M059J (cell line): ENCODE measurements around the gene TUBB. TPM values are rescaled to one million over a fixed set of nuclear protein-coding genes. Genes with fewer than 3 reads are reported as not detected.
"Not testable (repeated sequence)": the region's sequence is repeated elsewhere in the genome, so short reads cannot be mapped to it uniquely, and the experiment has no call there.

Source experiments
- DNase-seq: peaks from one replicate; pipeline ENCODE4 v3.0.0-alpha.2; 2012; ENCODE audit warnings: low read depth
- total RNA-seq: library from RNA; depleted of rRNA; stranded (reverse); fragments of >200 nt; shearing (Covaris generic); gene quantifications from 2 replicates; pipeline ENCODE4 v1.2.3, GENCODE V29; 2014

The TUBB gene
- total RNA-seq, 1 experiment from 2014 or later: 1,968 TPM

DNA sequence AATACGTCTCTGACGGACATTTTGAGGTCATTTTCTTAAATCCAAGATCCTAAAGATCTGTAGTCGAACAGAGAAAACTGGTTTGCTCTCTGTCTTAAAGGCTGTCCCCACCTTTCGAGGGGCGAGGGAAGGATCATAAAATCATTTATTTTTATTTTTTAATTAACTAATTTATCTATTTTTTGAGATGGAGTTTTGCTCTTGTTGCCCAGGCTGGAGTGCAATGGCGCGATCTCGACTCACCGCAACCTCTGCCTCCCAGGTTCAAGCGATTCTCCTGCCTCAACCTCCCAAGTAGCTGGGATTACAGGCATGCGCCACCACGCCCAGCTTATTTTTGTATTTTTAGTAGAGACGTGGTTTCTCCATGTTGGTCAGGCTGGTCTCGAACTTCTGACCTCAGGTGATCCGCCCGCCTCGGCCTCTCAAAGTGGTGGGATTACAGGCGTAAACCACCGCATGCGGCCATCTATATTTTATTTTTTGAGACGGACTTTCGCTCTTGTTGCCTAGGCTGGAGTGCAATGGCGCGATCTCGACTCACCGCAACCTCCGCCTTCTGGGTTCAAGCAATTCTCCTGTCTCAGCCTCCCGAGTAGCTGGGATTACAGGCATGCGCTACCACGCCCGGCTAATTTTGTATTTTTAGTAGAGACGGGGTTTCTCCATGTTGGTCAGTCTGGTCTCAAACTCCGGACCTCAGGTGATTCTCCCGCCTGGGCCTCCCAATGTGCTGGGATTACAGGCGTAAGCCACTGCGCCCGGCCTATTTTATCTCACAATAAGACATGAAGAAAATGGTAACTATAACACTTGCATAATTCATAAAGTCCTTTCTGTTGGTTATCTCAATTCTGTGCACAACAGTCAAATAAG is 2.1 kb upstream of the TUBB start:
- not testable (repeated sequence) for DNase-seq

DNA sequence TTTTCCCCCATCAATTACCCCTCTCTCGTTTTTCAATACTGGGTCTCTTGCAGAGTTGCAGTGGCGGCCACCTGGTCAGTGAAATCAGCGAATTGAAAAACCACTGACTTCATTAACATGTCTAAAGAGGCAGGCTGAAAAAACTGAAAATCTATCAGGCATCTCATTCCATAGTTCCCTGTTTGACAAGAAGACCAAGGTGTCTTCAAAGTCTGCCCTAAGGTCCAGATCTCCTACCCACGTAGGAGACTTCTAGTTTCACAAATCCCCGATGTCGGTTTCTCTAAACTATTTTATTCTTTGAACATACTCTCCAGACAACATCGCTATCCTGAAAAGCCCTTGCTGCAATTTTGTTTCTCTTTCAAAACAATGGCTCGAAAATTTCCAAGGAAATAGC is 796 bp upstream of the TUBB start:
- no peak for DNase-seq

DNA sequence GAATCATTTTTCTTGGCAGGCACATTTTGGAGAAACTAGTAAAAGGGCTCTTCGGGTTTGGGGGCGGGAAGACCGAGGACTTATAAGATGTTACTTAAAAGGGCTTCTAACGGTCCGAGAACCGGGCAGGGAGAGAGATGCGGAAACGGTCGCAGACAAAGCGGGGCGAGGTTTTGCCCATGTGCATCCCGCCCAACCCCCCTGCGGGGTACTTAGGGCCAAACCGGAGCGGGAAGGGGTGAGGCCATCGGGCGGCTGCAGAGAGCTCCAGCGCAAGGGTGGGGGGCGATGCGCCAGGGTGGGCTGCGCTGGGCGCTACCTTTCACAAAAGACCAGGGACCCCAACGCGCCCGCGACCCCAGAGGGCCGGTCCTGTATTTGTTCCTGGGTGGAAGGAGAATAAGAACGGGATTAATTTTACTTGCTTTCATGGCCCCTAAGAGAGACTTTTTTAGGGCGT is 616 bp downstream of the TUBB start:
- peak; percentile 71 for DNase-seq

DNA sequence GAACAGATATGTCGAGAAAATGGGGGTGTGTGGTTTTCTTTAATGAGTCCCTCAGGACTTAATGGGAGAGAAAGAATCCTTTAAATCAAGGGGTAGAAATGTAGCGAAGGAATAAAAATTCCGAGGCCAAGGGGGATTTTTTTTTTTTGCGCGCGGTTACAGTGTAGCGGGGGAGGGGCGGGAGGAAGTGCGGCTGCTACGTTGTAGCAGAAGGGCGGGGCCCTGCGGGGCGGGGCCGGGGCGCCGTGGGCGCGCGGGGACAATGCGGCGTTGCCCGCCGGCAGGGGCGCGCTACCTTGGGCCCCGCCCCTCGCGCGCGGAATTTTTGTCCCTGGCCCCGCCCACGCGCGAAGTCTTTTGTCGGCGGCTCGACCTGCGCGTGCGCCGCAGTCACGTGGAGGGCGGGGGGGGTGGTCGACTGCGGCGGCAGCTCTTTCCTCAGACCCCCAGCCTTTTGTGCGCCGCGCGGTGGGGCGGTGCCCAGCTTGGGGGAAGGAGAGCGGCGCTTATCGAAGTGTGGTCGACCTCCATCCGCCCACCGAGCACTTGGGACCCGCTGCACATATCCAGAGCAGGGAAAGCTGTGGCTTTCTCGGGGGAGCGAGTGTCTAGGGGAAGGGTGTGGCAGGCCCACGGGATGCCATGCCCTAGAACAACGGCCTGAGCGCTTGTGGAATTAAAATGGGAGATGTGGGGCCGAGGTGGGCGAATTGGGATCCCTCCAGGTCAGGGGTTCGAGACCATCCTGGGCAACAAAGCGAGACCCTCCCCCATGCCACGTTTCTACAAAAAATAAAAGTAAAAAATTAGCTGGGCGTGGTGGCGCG is 1.3 kb downstream of the TUBB start:
- DNase-seq: peak; percentile 87

DNA sequence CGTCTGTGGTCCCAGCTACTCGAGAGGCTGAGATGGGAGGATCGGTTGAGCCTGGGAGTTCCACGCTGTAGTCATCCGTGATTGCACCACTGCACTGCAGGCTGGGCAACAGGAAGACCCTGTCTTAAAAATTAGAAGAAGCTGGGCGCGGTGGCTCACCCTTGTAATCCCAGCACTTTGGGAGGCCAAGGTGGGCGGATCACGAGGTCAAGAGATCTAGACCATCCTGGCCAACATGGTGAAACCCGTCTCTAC is 1.8 kb downstream of the TUBB start:
- DNase-seq: not testable (repeated sequence)

DNA sequence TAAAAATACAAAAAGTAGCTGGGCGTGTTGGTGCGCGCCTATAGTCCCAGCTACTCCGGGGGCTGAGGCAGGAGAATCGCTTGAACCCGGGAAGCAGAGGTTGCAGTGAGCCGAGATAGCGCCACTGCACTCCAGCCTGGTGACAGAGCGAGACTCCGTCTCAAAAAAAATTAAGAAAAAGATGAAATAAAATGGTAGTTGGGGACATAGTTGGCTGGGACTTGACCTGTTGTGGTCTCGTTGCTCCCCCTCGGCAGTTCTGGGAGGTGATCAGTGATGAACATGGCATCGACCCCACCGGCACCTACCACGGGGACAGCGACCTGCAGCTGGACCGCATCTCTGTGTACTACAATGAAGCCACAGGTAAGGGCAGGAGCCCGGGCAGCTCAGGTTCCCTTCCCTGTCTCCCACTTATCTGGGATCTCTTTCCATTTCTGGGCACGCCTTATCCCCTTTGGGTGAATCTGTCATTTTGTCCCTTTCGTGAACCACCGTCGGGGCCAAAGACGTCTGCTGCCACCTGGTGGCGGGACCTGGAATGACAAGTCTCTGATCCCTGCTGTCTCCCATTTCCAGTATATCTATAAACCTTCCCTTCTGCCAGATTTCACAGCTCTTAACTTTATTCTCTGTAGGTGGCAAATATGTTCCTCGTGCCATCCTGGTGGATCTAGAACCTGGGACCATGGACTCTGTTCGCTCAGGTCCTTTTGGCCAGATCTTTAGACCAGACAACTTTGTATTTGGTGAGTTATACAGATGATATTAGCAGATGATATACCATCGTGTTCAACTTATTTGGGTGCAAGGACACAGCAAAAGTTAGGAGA is 2.3 kb downstream of the TUBB start:
- DNase-seq: peak; percentile 85

DNA sequence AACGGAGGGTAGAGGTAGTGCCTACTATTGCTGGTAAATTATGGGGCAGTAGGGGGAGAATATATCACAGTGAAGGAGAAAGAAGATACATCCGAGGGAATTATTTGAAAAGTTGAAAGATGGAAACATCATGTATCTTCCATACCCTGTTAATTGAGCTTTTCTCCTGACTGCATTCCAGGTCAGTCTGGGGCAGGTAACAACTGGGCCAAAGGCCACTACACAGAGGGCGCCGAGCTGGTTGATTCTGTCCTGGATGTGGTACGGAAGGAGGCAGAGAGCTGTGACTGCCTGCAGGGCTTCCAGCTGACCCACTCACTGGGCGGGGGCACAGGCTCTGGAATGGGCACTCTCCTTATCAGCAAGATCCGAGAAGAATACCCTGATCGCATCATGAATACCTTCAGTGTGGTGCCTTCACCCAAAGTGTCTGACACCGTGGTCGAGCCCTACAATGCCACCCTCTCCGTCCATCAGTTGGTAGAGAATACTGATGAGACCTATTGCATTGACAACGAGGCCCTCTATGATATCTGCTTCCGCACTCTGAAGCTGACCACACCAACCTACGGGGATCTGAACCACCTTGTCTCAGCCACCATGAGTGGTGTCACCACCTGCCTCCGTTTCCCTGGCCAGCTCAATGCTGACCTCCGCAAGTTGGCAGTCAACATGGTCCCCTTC is 3.1 kb downstream of the TUBB start:
- not testable (repeated sequence) for DNase-seq

DNA sequence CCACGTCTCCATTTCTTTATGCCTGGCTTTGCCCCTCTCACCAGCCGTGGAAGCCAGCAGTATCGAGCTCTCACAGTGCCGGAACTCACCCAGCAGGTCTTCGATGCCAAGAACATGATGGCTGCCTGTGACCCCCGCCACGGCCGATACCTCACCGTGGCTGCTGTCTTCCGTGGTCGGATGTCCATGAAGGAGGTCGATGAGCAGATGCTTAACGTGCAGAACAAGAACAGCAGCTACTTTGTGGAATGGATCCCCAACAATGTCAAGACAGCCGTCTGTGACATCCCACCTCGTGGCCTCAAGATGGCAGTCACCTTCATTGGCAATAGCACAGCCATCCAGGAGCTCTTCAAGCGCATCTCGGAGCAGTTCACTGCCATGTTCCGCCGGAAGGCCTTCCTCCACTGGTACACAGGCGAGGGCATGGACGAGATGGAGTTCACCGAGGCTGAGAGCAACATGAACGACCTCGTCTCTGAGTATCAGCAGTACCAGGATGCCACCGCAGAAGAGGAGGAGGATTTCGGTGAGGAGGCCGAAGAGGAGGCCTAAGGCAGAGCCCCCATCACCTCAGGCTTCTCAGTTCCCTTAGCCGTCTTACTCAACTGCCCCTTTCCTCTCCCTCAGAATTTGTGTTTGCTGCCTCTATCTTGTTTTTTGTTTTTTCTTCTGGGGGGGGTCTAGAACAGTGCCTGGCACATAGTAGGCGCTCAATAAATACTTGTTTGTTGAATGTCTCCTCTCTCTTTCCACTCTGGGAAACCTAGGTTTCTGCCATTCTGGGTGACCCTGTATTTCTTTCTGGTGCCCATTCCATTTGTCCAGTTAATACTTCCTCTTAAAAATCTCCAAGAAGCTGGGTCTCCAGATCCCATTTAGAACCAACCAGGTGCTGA is 3.9 kb downstream of the TUBB start:
- not testable (repeated sequence) for DNase-seq

DNA sequence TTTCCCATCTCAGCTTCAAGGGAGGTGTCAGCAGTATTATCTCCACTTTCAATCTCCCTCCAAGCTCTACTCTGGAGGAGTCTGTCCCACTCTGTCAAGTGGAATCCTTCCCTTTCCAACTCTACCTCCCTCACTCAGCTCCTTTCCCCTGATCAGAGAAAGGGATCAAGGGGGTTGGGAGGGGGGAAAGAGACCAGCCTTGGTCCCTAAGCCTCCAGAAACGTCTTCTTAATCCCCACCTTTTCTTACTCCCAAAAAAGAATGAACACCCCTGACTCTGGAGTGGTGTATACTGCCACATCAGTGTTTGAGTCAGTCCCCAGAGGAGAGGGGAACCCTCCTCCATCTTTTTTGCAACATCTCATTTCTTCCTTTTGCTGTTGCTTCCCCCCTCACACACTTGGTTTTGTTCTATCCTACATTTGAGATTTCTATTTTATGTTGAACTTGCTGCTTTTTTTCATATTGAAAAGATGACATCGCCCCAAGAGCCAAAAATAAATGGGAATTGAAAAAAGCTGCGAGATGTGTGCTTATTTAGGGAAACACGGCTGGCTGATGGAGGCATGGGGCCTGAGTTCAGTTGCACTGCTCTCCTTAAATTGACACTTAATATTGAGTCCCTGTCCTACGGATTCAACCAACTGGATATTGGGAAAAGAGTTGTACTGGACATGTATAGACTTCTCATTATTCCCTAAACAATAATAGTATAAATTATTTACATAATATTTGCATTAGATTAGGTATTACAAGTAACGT is 4.9 kb downstream of the TUBB start:
- peak; percentile 64 for DNase-seq

DNA sequence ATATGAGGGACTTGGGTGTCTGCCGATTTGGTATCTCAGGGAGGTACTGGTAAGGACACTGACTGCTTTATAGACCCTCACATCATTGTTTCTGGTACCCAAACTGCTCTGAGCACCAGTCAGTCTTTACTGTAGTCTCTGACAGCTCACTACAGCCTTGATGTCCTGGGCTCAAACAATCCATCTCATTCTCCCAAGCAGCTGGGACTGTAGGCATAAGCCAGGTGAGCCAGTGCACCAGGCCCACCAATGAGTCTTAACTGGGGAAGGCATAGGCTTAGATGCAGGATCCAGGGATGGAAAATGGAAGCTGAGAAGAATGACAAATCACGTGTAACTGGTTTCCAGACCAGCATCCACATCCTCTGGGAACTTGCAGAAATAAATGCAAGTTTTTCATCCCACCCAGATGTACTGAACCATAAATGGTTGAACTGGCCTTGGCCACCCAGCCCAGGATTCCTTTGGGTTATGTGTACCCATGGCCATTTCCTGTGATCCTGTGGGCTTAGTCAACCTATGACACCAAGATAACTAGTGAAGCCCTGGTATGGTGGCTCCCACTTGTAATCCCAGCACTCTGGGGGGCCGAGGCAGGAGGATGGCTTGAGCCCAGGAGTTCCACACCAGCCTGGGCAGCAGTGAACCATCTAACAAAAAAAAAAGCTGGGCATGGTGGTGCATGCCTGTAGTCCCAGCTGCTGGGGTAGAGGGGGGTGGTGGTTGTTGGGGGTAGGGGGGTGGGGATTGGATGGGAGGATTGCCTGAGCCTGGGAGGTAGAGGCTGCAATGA is 5.8 kb downstream of the TUBB start:
- DNase-seq: peak; percentile 93

DNA sequence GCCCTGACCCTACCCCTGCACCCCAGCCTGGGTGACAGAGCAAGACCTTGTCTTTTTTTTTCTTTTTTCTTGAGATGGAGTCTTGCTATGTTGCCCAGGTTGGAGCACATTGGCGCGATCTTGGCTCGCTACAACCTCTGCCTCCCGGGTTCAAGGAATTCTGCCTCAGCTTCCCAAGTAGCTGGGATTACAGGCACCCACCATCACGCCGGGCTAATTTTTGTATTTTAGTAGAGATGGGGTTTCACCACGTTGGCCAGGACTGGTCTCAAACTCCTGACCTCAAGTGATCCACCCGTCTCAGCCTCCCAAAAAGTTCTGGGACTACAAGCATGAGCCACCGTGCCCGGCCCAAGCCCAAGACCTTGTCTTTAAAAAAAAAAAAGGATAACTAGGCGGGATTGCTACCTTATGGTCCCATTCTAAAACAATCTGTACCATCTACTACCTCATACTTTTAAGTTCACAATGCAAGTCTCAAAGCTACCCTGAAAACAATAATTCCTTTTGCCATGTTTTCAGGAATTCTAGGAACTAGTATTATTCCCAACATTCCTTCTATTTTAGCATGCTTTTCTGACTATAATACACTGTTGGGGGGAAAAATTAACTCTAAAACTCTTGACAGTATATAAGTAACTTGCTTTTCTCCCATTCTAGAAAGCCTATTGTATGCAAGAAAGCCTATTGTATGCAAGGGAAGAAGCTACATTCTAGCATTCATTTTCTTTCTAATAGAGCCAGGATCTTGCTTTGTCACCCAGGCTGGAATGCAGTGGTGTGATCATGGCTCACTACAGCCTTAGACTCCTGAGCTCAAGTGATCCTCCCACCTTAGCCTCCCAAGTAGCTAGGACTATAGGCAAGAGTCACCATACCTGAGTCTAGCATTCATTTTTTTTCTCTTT is 6.6 kb downstream of the TUBB start:
- DNase-seq: peak; percentile 56

DNA sequence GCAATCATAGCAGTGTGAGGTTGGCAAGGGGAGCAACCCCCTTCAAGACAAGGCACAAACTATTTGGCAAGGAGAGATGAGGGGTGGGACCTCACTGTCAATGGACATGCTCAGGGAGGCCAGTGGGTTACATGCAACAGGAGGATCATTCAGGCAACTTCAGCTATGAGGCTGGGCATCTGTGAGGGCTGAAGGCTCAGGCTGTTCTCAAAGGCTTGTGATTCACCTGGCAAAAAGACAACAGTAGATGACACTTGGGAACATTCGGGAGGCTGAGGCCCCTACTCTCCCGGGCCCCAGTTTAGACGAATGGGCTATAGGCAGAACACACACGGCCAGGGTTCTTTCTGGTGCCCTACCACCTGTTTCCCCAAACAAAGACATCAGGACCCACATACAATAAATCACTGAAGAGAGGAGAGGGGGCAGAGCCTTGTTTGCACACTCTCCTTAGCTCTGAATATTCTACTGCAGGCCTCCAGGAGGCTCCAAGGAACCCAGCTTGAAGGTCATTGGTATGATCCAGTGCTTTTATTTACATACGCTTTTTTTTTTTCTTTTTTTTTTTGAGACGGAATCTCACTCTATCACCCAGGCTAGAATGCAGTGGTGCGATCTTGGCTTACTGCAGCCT is 7.9 kb downstream of the TUBB start:
- DNase-seq: peak; percentile 60

DNA sequence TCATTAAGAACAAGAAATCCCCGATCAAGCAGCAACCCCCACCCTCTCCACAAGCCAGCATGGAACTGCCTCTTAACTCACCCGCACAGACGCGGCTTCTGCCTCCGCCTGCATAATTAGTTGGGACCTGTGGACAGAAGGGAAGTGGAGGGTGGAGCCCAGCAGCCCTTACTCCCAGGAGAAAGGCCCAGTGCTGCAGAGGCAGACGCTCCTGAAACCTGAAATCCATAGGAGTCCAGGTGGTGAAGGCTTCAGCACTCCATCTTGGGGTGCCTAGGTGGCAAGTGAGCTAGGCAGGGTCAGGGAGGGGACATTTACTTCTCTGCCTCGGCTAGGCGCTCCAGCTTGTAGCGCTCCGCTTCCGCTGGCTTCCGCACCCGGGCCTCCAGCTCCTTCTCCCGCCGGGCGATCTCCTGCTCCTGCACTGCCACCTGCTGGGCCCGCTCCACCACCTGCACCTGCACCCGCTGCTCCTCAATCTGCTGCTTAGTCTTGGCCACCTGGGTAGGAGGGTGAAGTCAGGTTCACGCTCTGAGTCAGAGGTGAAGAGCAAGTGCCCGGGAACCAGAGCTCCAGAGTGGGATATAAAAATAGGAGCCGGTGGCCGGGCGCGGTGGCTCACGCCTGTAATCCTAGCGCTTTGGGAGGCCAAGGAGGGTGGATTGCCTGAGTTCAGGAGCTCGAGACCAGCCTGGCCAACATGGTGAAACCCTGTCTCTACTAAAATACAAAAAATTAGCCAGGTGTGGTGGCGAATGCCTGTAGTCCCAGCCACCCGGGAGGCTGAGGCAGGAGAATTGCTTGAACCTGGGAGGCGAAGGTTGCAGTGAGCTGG is 10.7 kb downstream of the TUBB start:
- DNase-seq: peak; percentile 49

DNA sequence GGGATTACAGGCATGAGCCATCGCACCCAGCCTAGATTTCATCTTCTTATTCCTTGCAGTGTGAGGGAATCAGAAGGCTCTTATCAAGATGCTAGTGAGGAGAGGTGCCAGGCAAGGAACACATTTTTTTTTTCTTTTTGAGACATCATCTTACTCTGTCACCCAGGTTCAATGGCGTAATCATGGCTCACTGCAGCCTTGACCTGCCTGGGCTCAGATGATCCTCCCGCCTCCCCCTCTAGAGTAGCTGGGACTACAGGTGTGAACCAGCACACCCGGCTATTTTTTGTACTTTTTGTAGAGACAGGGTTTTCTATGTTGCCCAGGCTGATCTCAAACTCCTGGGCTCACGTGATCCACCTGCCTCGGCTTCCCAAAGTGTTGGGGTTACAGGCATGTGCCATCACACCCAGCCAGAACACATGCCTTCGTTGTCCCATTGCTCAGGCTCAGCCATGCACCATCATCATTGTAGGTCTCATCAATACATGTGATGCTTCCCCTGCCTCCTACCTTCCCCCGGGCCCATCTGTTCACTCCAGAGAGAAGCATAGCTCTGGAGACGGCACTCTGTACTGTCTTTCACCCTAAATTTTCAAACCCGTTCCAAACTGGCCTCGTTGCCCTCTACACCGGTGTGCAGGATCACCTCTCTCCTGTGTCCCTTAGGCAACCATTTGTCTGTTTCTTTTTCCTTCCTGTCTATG is 12.2 kb downstream of the TUBB start:
- DNase-seq: no peak

DNA sequence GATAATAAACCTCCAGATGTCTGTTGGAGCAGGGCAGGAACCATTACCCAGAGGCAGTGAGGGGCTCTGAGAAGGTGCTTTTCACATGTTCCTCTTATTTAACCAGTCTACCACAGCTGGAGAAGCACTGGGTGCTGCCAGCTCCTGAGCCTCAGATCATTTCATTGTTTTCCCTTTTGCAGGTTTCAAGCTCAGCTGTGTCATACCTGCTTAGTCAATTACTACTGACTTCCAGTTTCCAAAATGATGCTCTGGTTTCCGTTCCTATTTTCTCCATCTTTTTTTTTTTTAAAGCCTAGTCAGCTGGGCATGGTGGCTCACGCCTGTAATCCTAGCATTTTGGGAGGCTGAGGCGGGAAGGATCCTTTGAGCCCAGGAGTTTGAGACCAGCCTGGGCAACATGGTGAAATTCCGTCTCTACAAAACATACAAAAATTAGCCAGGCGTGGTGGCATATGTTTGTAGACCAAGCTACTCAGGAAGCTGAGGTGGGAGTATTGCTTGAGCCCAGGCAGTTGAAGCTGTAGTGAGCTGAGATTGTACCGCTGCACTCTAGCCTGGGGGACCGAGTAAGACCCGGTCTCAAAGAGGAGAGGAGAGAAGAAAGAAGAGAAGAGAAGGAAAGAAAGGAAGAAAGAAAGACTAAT is 15.6 kb downstream of the TUBB start:
- no peak for DNase-seq
